Stimulated activated naive CD4-positive, alpha-beta T cell treated with Interleukin-2 at 50 U/mL for 16 hours (primary cell): ENCODE data around the gene GJB5.
"Not testable (repeated sequence)": the region's sequence is repeated elsewhere in the genome, so short reads cannot be mapped to it uniquely, and the experiment has no call there.

ENCODE experiments used
- DNase-seq: peaks from one replicate; lab custom pipeline; 2025; lab: John Stamatoyannopoulos, UW

The GJB5 gene

GRCh38 chr1:34745666-34746065 lies 9.2 kb upstream of the GJB5 start:
- DNase-seq = no peak

GRCh38 chr1:34746101-34746500 lies 8.7 kb upstream of the GJB5 start:
- DNase-seq = no peak

- DNase-seq = no peak
Observed at GRCh38 chr1:34746785-34747637, 7.8 kb upstream of the GJB5 start.

- DNase-seq = no peak
Observed at GRCh38 chr1:34747638-34747941, 7.3 kb upstream of the GJB5 start.

GRCh38 chr1:34749992-34750391 lies 4.9 kb upstream of the GJB5 start:
- DNase-seq = no peak

- no peak for DNase-seq
Observed at GRCh38 chr1:34750610-34751009, 4.2 kb upstream of the GJB5 start.

- no peak for DNase-seq
Observed at GRCh38 chr1:34753163-34753562, 1.7 kb upstream of the GJB5 start.

GRCh38 chr1:34755961-34756360 lies 1.1 kb downstream of the GJB5 start:
- no peak for DNase-seq

GRCh38 chr1:34757386-34757785 lies 2.5 kb downstream of the GJB5 start:
- no peak for DNase-seq

- no peak for DNase-seq
Observed at GRCh38 chr1:34758751-34759150, 3.9 kb downstream of the GJB5 start.

- no peak for DNase-seq
Observed at GRCh38 chr1:34759503-34760357, 4.9 kb downstream of the GJB5 start, which contains the start of gene GJB4. GJB4 (plus strand) TSS chr1:34759740; CDS start chr1:34761255, 1,515 bp downstream.

GRCh38 chr1:34761176-34761761 lies 6.4 kb downstream of the GJB5 start:
- no peak for DNase-seq

GRCh38 chr1:34761776-34762307 lies 7.0 kb downstream of the GJB5 start:
- DNase-seq = no peak

GRCh38 chr1:34762474-34763141 lies 7.8 kb downstream of the GJB5 start:
- no peak for DNase-seq

GRCh38 chr1:34763142-34763781 lies 8.4 kb downstream of the GJB5 start:
- DNase-seq = no peak

GRCh38 chr1:34768856-34769255 lies 14.0 kb downstream of the GJB5 start:
- no peak for DNase-seq

- no peak for DNase-seq
Observed at GRCh38 chr1:34770891-34771504, 16.2 kb downstream of the GJB5 start.

GRCh38 chr1:34771573-34772371 lies 16.9 kb downstream of the GJB5 start:
- no peak for DNase-seq

GRCh38 chr1:34773114-34773513 lies 18.3 kb downstream of the GJB5 start:
- DNase-seq = not testable (repeated sequence)

- no peak for DNase-seq
Observed at GRCh38 chr1:34774957-34775356, 20.1 kb downstream of the GJB5 start.
